ENCODE results near the gene AK9.
"Not testable (repeated sequence)": the region's sequence is repeated elsewhere in the genome, so short reads cannot be mapped to it uniquely, and the experiment has no call there.

The AK9 gene

GRCh38 chr6:109696355-109696754 lies 5.4 kb upstream of the AK9 start:
- DNase-seq (ENCODE audit: low read depth): no peak

GRCh38 chr6:109695468-109695867 lies 4.5 kb upstream of the AK9 start:
- no peak for DNase-seq (ENCODE audit: low read depth)

GRCh38 chr6:109693111-109693510 lies 2.1 kb upstream of the AK9 start:
- no peak for DNase-seq (ENCODE audit: low read depth)

- DNase-seq (ENCODE audit: low read depth): peak; percentile 53
Measured at GRCh38 chr6:109690373-109690736, 647 bp downstream of the AK9 start.

DNA sequence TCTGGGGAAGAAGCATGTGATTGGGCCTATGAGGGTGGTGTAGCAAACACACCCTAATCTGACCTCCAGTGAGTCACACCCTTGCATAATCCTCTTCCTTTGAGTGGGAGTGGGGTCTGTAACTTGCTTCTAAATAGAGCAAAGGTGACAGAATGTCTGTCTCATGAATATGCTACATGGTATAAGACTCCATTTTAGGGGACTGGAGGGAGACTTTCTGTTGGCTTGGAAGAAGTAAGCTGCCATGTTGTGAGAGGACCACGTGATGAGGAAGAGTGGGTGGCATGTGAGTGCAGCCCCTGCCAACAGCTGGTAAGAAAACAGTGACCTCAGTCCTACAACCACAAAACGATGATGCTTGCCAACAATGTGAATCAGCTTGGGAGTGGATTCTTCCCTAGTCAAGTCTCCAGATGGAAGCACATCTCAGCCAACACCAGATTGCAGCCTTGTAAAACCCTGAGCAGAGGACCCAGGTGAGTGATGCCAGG lies 3.7 kb downstream of the AK9 start:
- no peak for DNase-seq (ENCODE audit: low read depth)

GRCh38 chr6:109686566-109687265 lies 4.3 kb downstream of the AK9 start:
- DNase-seq (ENCODE audit: low read depth): no peak

DNA sequence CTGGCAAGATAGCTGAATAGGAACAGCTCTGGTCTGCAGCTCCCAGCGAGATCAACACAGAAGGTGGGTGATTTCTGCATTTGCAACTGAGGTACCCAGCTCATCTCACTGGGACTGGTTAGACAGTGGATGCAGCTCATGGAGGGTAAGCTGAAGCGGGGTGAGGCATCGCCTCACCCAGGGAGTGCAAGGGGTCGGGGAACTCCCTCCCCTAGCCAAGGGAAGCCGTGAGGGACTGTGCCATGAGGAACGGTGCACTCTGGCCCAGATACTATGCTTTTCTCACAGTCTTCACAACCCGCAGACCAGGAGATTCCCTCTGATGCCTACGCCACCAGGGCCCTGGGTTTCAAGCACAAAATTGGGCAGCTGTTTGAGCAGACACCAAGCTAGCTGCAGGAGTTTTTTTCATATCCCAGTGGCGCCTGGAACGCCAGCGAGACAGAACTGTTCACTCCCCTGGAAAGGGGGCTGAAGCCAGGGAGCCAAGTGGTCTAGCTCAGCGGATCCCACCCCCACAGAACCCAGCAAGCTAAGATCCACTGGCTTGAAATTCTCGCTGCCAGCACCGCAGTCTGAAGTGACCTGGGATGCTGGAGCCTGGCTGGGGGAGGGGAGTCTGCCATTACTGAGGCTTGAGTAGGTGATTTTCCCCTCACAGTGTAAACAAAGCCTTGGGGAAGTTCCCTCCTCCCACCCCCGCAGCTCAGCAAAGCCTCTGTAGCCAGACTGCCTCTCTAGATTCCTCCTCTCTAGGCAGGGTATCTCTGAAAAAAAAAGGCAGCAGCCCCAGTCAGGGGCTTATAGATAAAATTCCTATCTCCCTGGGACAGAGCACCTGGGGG lies 12.1 kb downstream of the AK9 start:
- not testable (repeated sequence) for DNase-seq (ENCODE audit: low read depth)

GRCh38 chr6:109678240-109678639 lies 12.8 kb downstream of the AK9 start:
- DNase-seq (ENCODE audit: low read depth): no peak

DNA sequence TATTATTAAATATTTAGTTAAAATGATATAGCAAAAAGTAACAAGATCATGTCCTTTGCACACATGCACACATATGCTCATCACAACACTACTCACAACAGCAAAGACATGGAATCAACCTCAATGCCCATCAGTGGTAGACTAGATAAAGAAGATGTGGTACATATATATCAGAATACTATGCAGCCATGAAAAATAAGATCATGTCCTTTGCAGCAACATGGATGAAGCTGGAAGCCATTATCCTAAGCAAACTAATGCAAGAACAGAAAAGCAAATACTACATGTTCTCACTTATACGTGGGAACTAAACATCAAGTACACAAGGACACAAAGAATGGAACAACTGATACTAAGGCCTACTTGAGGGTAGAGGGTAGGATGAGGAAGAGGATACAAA lies 14.3 kb downstream of the AK9 start:
- no peak for DNase-seq (ENCODE audit: low read depth)

DNA sequence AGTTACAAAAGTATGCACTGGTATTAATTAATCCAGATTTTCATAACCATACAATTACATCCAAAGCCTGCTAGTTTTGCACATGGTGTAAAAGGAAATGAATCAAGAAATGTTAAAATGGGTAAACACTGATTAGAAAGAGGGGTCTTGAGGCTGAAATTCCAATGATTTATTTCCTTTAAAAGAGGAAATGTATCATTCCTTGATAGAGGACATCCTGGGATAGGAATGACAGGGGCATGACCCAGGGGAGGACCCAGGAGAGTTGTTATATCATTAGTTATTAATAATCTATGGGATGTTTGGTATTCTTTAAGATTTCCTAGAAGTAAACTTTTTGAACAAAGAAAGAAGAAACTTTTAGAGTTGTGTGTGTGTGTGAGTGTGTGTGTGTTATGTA lies 18.2 kb downstream of the AK9 start:
- no peak for DNase-seq (ENCODE audit: low read depth)

DNA sequence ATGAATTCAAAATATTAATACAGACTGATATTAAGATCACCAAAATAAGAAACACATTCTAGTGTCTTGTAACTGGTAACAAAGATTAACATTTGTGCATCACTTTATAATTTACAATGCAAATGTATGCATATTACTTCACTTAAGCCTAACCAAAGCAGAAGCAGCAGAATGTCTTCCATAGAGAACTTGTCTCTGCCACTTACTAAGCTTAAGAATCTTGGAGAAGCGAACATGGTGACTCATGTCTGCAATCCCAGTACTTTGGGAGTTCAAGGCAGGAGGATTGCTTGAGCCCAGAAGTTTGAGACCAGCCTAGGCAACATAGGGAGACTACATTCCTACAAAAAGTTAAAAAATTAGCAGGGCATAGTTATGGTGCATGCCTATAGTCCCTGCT lies 18.8 kb downstream of the AK9 start:
- DNase-seq (ENCODE audit: low read depth): no peak

- DNase-seq (ENCODE audit: low read depth): no peak
Measured at GRCh38 chr6:109671733-109672132, 19.3 kb downstream of the AK9 start.

DNA sequence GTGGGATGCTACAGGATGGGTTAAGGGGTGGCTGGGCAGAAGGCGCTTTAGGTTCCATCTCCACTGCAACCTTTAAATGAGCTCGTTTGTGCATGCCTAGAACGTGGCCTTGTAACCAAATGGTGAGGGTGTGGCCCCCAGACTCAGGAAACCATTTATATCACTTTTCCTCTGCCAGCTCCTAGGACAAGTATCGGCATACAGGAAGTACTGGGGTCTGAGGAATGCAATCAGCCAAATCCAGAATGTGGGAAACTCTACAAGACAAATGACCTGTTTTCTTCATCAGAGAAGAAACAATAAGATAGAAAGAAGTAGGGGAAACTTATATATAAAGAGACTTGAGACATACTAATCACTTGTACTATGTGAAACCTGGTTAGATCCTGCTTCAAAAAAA lies 21.2 kb downstream of the AK9 start:
- no peak for DNase-seq (ENCODE audit: low read depth)

DNA sequence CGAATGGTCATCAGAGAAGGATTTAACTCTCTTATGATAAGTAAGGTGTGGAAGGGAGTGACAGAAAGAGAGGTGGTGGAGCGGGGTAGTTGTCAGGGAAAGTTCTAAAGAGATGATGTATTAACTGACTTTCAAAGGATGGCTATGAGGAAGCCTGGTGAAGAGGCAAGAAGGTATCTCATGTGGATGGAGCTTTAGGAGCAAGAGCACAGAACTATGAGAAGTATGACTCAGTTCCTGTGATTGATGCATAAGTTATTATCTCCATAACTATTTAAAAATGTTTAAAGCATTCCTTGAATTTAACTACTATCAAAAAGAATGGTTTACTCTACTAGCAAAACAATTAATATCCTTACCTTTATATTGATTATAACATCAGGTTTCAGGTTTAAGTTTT lies 28.8 kb downstream of the AK9 start:
- no peak for DNase-seq (ENCODE audit: low read depth)

DNA sequence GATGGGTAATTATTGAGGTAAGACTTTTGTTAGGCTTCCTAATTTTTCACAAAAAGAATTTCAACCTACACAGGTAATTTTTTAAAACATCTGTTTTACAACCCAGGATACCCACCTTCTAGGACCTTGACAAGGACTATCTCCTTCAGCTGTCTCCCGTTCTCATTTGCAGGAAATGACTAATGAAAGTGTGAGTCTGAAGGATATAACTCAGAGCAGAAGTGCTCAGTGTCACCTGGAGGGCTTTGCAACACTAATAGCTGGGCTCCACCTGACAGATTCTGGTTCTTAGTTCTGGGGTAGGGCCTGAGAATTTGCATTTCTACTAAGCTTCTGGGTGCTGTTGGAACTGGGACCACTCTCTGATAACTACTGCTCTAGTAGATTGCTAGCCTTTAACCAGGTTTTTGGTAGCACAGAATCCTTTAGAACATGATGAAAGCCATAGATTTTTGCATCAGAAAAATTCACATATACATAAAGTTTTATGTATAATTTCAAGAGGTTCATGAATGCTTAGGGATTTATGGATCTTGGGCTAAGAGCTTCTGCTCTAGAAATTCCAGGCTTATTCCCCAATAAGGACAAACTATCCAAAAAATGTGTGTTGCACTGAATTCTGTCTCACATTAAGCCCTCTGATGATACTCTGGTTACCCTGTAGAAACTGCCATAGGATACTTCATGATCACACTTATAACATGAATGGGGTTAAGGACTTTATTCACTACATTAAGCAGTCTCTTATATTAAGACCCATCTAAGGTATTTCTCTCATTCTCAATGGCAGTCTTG lies 30.3 kb downstream of the AK9 start:
- DNase-seq (ENCODE audit: low read depth): no peak

GRCh38 chr6:109655761-109656262 lies 35.2 kb downstream of the AK9 start:
- DNase-seq (ENCODE audit: low read depth): no peak

- DNase-seq (ENCODE audit: low read depth): no peak
Measured at GRCh38 chr6:109653264-109653663, 37.7 kb downstream of the AK9 start.

- no peak for DNase-seq (ENCODE audit: low read depth)
Measured at GRCh38 chr6:109644131-109644530, 46.9 kb downstream of the AK9 start.

DNA sequence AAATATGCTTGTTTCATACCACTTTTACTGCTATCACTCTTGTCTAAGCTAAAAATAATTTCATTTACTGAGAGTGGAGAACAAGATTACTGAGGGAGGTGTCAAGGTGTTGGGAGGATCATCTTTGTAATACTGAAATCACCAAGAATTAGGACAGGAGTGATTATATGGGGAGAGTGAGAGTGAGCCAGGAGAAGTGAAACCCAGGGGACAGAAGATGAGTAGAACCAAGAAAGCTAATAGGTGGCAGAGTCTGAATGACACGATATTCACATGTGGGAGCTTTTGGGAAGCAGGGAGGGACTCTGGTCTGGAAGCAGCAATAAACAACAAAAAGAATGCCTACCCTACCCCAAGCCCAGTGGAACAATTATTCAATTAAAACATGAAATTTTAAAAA lies 58.6 kb downstream of the AK9 start:
- no peak for DNase-seq (ENCODE audit: low read depth)

DNA sequence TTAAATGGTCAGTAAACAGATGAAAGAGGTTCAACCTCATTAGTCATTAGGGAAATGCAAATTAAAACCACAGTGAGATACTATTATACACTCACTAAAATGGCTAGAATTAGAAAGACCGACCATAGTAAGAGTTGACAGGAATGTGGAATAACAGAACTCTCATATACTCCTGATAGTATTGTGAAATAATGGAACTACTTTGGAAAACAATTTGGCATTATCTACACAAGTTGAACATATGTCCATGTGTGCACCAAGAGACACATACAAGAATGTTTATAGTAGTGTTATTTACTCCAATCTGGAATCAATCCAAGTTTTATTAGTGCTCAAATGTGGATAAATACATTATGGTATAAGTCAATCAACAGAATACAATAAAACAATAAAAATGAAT lies 59.6 kb downstream of the AK9 start:
- no peak for DNase-seq (ENCODE audit: low read depth)

GRCh38 chr6:109628158-109629000 lies 62.6 kb downstream of the AK9 start:
- DNase-seq (ENCODE audit: low read depth): no peak

DNA sequence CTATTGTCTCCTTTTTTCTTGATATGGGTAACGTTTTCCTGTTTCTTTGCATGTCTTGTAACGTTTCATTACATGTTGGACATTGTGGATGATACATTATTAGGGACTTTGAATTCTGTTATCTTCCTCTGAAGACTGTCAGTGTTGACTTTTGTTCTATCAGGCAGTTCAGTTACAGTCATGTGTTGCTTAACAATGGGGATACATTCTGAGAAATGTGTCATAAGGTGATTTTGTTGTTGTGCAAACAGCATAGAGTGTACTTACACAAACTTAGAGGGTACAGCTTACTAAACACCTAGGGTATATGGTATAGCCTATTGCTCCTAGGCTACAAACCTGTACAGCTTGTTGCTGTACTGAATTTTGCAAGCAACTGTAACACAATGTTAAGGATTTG lies 64.7 kb downstream of the AK9 start:
- DNase-seq (ENCODE audit: low read depth): no peak

Data from activated T-helper 9 cell treated with anti-CD3 and anti-CD28 coated beads, Interleukin-2, amount 50 U/mL, for 16 hours (primary cell).